H1 (cell line): ENCODE data around the gene CACNA1B. TPM values are rescaled to one million over a fixed set of nuclear protein-coding genes. Genes with fewer than 3 reads are reported as not detected.
"Not testable (repeated sequence)": the region's sequence is repeated elsewhere in the genome, so short reads cannot be mapped to it uniquely, and the experiment has no call there.

Experiments
- CTCF ChIA-PET: fragments of 300-600 bp; sonication (Branson Sonifier 250); formaldehyde crosslinking; loops from one replicate; lab custom pipeline; 2021; ENCODE audit not compliant: partially characterized antibody; lab: Charles Lee
- POLR2A ChIA-PET: fragments of 300-600 bp; sonication (Branson Sonifier 250); formaldehyde crosslinking; loops from one replicate; lab custom pipeline; 2021; ENCODE audit warnings: inconsistent platforms; ENCODE audit not compliant: partially characterized antibody; lab: Charles Lee
- DNase-seq, 2 experiments: peaks; one replicate each; pipeline versions ENCODE4 v3.0.0 to v3.0.0-alpha.2; 2010 to 2022; ENCODE audit warnings: low spot score in 2 of 2, low read depth in 1 of 2, mixed read lengths in 1 of 2
- FAIRE-seq: peaks from 2 replicates; lab custom pipeline; 2011; peaks lifted over from hg19 to GRCh38; lab: Jason Lieb, UNC
- H2AFZ ChIP-seq: 2 replicates; pipeline ENCODE4 v1.8.1; 2012; ENCODE audit warnings: low read length, inconsistent platforms
- H2AK5ac ChIP-seq: 2 replicates; pipeline ENCODE4 v1.6.1; 2013; ENCODE audit warnings: low read depth, low read length
- H2BK120ac ChIP-seq: replicated peaks from 2 replicates; pipeline ENCODE3; 2013; ENCODE audit warnings: low read depth, low read length, inconsistent platforms
- H2BK12ac ChIP-seq: 2 replicates; pipeline ENCODE4 v1.6.1; 2013; ENCODE audit warnings: low read depth, low read length
- H2BK15ac ChIP-seq: 2 replicates; pipeline ENCODE4 v1.6.1; 2013; ENCODE audit warnings: low read length
- H2BK20ac ChIP-seq: 2 replicates; pipeline ENCODE4 v1.6.1; 2013; ENCODE audit warnings: low read length
- H2BK5ac ChIP-seq: 2 replicates; pipeline ENCODE4 v1.6.1; 2013; ENCODE audit warnings: low read depth, low read length
- H3K14ac ChIP-seq: 2 replicates; pipeline ENCODE4 v1.6.1; 2013; ENCODE audit warnings: inconsistent platforms; ENCODE audit not compliant: insufficient read length
- H3K18ac ChIP-seq: 2 replicates; pipeline ENCODE4 v1.6.1; 2013; ENCODE audit warnings: low read length; ENCODE audit errors: extremely low read depth
- H3K23ac ChIP-seq: 2 replicates; pipeline ENCODE4 v1.6.1; 2013; ENCODE audit warnings: inconsistent platforms; ENCODE audit not compliant: insufficient read length
- H3K23me2 ChIP-seq: 2 replicates; pipeline ENCODE4 v1.6.1; 2013; ENCODE audit warnings: low read depth, low read length
- H3K27ac ChIP-seq: 2 replicates; pipeline ENCODE4 v1.6.1; 2011; ENCODE audit warnings: low read depth, low read length, inconsistent platforms
- H3K27me3 ChIP-seq, 4 experiments: replicated peaks in 1 of 4; 1 replicate in 1 of 4; 2 replicates in 3 of 4; pipeline versions ENCODE4 v1.6.1 to v1.8.1; 2011 to 2013; ENCODE audit warnings: low read length in 3 of 4, mild to moderate bottlenecking in 3 of 4, inconsistent platforms in 2 of 4, mixed read lengths in 2 of 4, moderate library complexity in 1 of 4; ENCODE audit not compliant: control insufficient read depth in 3 of 4, insufficient read depth in 3 of 4; ENCODE audit errors: extremely low read depth in 1 of 4
- H3K36me3 ChIP-seq, 4 experiments: 2 replicates each; pipeline versions ENCODE4 v1.6.1 to v1.8.1; 2011 to 2013; ENCODE audit warnings: mild to moderate bottlenecking in 4 of 4, low read length in 3 of 4, moderate library complexity in 2 of 4, control low read depth in 1 of 4, inconsistent platforms in 1 of 4; ENCODE audit not compliant: insufficient read depth in 4 of 4, control insufficient read depth in 2 of 4
- H3K4ac ChIP-seq: replicated peaks from 2 replicates; pipeline ENCODE3; 2013; ENCODE audit warnings: low read length, low read depth, mixed read lengths, inconsistent platforms; ENCODE audit not compliant: insufficient read length
- H3K4me1 ChIP-seq, 4 experiments: replicated peaks in 1 of 4; 1 replicate in 1 of 4; 2 replicates in 3 of 4; pipeline versions ENCODE4 v1.6.1 to v1.8.1; 2011 to 2013; ENCODE audit warnings: low read length in 3 of 4, inconsistent platforms in 2 of 4, mixed read lengths in 1 of 4; ENCODE audit not compliant: insufficient read depth in 4 of 4, control insufficient read depth in 3 of 4
- H3K4me2 ChIP-seq, 2 experiments: 2 replicates each; pipeline versions ENCODE4 v1.6.1 to v1.8.1; 2011 to 2013; ENCODE audit warnings: low read depth in 2 of 2, low read length in 2 of 2, control low read depth in 1 of 2, inconsistent platforms in 1 of 2, mild to moderate bottlenecking in 1 of 2; ENCODE audit not compliant: insufficient read depth in 1 of 2
- H3K4me3 ChIP-seq, 4 experiments: fragments of 200-600, 300-600 bp in 1 of 4; sonication (generic), shearing (Covaris generic), sonication (Bioruptor Twin) in 1 of 4; 2 replicates each; pipeline versions ENCODE4 v1.5.1 to v1.8.1; 2011 to 2016; ENCODE audit warnings: low read length in 4 of 4, low read depth in 3 of 4, control low read depth in 2 of 4, inconsistent platforms in 2 of 4, mild to moderate bottlenecking in 2 of 4, mixed read lengths in 1 of 4, moderate library complexity in 1 of 4; ENCODE audit not compliant: insufficient read depth in 2 of 4; ENCODE audit errors: extremely low read depth in 1 of 4
- H3K56ac ChIP-seq: replicated peaks from 2 replicates; pipeline ENCODE3; 2013; ENCODE audit warnings: low read depth, mild to moderate bottlenecking, mixed read lengths, low read length, inconsistent platforms; ENCODE audit not compliant: insufficient read length
- H3K79me1 ChIP-seq: 2 replicates; pipeline ENCODE4 v1.6.1; 2013; ENCODE audit warnings: low read depth, low read length, control low read depth
- H3K79me2 ChIP-seq, 2 experiments: 2 replicates each; pipeline versions ENCODE4 v1.6.1 to v1.8.1; 2012 to 2013; ENCODE audit warnings: low read length in 2 of 2, mild to moderate bottlenecking in 2 of 2, inconsistent platforms in 1 of 2; ENCODE audit not compliant: insufficient read depth in 2 of 2, control insufficient read depth in 1 of 2
- H3K9ac ChIP-seq, 4 experiments: replicated peaks in 1 of 4; 1 replicate in 1 of 4; 2 replicates in 3 of 4; pipeline versions ENCODE4 v1.6.1 to v1.8.1; 2011 to 2013; ENCODE audit warnings: low read depth in 3 of 4, low read length in 3 of 4, control low read depth in 2 of 4, mild to moderate bottlenecking in 2 of 4, moderate library complexity in 2 of 4, inconsistent platforms in 1 of 4; ENCODE audit errors: extremely low read depth in 1 of 4
- H3K9me3 ChIP-seq, 2 experiments: 2 replicates each; pipeline versions ENCODE4 v1.6.1 to v1.8.1; 2012 to 2013; ENCODE audit warnings: mild to moderate bottlenecking in 2 of 2, moderate library complexity in 2 of 2, control low read depth in 1 of 2, inconsistent platforms in 1 of 2, low read depth in 1 of 2, low read length in 1 of 2, mixed read lengths in 1 of 2; ENCODE audit not compliant: insufficient read depth in 2 of 2
- H4K20me1 ChIP-seq, 2 experiments: replicated peaks in 1 of 2; 2 replicates each; pipeline versions ENCODE3 to v1.8.1; 2011 to 2013; ENCODE audit warnings: inconsistent platforms in 2 of 2, low read length in 2 of 2, mild to moderate bottlenecking in 1 of 2; ENCODE audit not compliant: insufficient read depth in 2 of 2, control insufficient read depth in 1 of 2
- H4K5ac ChIP-seq: 2 replicates; pipeline ENCODE4 v1.6.1; 2013; ENCODE audit warnings: low read length, low read depth, mixed read lengths, inconsistent platforms; ENCODE audit not compliant: insufficient read length
- H4K8ac ChIP-seq: 2 replicates; pipeline ENCODE4 v1.8.0; 2013; ENCODE audit warnings: mild to moderate bottlenecking, moderate library complexity, low read length, inconsistent platforms; ENCODE audit not compliant: insufficient read depth; ENCODE audit errors: extremely low read depth
- H4K91ac ChIP-seq: replicated peaks from 2 replicates; pipeline ENCODE3; 2013; ENCODE audit warnings: low read length, mixed read lengths, inconsistent platforms; ENCODE audit not compliant: insufficient read length
- WGBS, 2 experiments: shearing (Covaris generic) in 1 of 2; methylation state at CpG; one replicate each; pipeline versions ENCODE4 v1.1.6 to v1.1.7; 2013 to 2015; ENCODE audit warnings: low lambda C conversion rate in 2 of 2, mixed read lengths in 2 of 2, inconsistent platforms in 1 of 2, low coverage in 1 of 2, missing lambda C conversion rate in 1 of 2; ENCODE audit not compliant: insufficient replicate concordance in 2 of 2, insufficient coverage in 1 of 2, insufficient read length in 1 of 2; ENCODE audit errors: extremely low coverage in 1 of 2, missing lambda C conversion rate in 1 of 2; 5-methylcytosine and 5-hydroxymethylcytosine counted together
- polyA plus RNA-seq, 7 experiments: library from polyadenylated mRNA; depleted of rRNA in 3 of 7; stranded (reverse) in 5 of 7; unstranded in 2 of 7; fragments of >200 nt in 5 of 7; fragments of 200-250 nt in 2 of 7; gene quantifications; 1 replicate in 5 of 7; 2 replicates in 1 of 7; 4 replicates in 1 of 7; pipeline versions ENCODE4 v1.2.1 to v1.2.3, GENCODE V29; 2011 to 2013; ENCODE audit warnings: missing spikeins in 2 of 7, mixed read lengths in 2 of 7
- total RNA-seq: library from RNA; stranded (reverse); fragmentation: NEBNext Ultra II Directional; extraction: Animal tissue kit (Norgen Biotek cat#: 25700); gene quantifications from 2 replicates; pipeline ENCODE4 v1.2.1, GENCODE V29; 2021

CACNA1B gene
- total and polyA plus RNA-seq, 2 of the 8 experiments (the other 6 are each of a cell fraction or from before 2014, with no cell fraction given) = 1.5 to 5.7 TPM

DNA sequence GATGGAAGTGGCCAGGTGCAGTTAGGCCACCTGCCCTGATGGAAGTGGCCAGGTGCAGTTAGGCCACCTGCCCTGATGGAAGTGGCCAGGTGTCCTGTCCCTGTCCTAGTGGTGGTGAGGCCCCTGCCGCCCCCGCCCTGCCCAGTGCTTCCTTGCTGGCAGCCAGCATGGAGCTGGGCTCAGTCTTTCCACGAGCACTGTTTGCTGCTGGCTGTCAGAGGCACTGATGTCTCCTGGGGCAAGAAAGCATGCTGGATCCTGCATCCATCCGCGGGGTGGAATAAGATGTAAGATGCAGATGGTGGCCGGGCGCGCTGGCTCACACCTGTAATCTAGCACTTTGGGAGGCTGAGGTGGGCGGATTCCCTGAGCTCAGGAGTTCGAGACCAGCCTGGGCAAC, 141.9 kb downstream of the CACNA1B start:
- H3K18ac ChIP-seq, H3K79me1 ChIP-seq, H4K8ac ChIP-seq, H3K27ac ChIP-seq, H2BK120ac ChIP-seq, H3K4me3 ChIP-seq, H3K36me3 ChIP-seq, H3K4me1 ChIP-seq, DNase-seq, H3K4me2 ChIP-seq, H3K23ac ChIP-seq, H4K20me1 ChIP-seq, H3K14ac ChIP-seq, H3K4ac ChIP-seq, H3K27me3 ChIP-seq, H2AK5ac ChIP-seq, H3K56ac ChIP-seq, H4K91ac ChIP-seq, H2AFZ ChIP-seq, POLR2A ChIA-PET, H4K5ac ChIP-seq, H2BK5ac ChIP-seq, H2BK12ac ChIP-seq, H2BK15ac ChIP-seq, FAIRE-seq, H3K79me2 ChIP-seq, H2BK20ac ChIP-seq, H3K9ac ChIP-seq: not testable (repeated sequence)
- 95% methylated on average over 10 of the region's 10 CpGs; no CpG with 5 or more reads in 1 of the 2 experiments for WGBS, 2 experiments
- Histone ChIP-seq H3K9me3 (peaks cover 29 to 79% of the 10 kb centered on the region in 2 experiments), H3K23me2 (peaks cover 11% of the 10 kb centered on the region)
- CTCF ChIA-PET = interaction anchor here (0.7 to 0.9 kb wide), 2 partner anchors 10 to 323 kb away, joined by 3 read pairs; no protein-coding TSS in a partner anchor
